ENCODE measurements around the gene TMEM91.

The TMEM91 gene

GRCh38 chr19:41330946-41331678, 45.2 kb upstream of the TMEM91 start:
- DNase-seq (ENCODE audit: low spot score): no peak
- TF ChIP-seq CTCF (IDR thresholded peaks at IDR 0.05): no peak
- H3K27ac ChIP-seq: no peak overlapping the region
- H3K4me3 ChIP-seq: no peak overlapping the region

- Histone ChIP-seq H3K4me3 (no peak overlapping the region), H3K27ac (no peak overlapping the region)
- no peak for TF ChIP-seq CTCF (IDR thresholded peaks at IDR 0.05)
- no peak for DNase-seq (ENCODE audit: low spot score)
These were observed 44.3 kb upstream of the TMEM91 start for GRCh38 chr19:41332000-41332399.

GRCh38 chr19:41332468-41332867, 43.9 kb upstream of the TMEM91 start:
- H3K4me3 ChIP-seq: no peak overlapping the region
- DNase-seq (ENCODE audit: low spot score): no peak
- TF ChIP-seq CTCF (IDR thresholded peaks at IDR 0.05): no peak
- no peak overlapping the region for H3K27ac ChIP-seq

- DNase-seq (ENCODE audit: low spot score): no peak
- Histone ChIP-seq H3K27ac (peak overlapping the region in 1 of 2 donors; percentile 8), H3K4me3 (no peak overlapping the region)
- TF ChIP-seq CTCF (IDR thresholded peaks at IDR 0.05): no peak
These were observed 41.5 kb upstream of the TMEM91 start for GRCh38 chr19:41334793-41335192.

GRCh38 chr19:41335467-41335866, 40.9 kb upstream of the TMEM91 start:
- H3K4me3 ChIP-seq: no peak overlapping the region
- TF ChIP-seq CTCF (IDR thresholded peaks at IDR 0.05): no peak
- peak overlapping the region in 1 of 2 donors; percentile 8 for H3K27ac ChIP-seq
- no peak for DNase-seq (ENCODE audit: low spot score)

- no peak overlapping the region for H3K4me3 ChIP-seq
- H3K27ac ChIP-seq: no peak overlapping the region
- no peak for TF ChIP-seq CTCF (IDR thresholded peaks at IDR 0.05)
- no peak for DNase-seq (ENCODE audit: low spot score)
These were observed 36.4 kb upstream of the TMEM91 start for GRCh38 chr19:41339936-41340335.

Data from coronary artery (tissue), 2 donors.